Testis (tissue), 2 donors: Measurements from ENCODE around the gene B3GALNT2.

Experiments used
- POLR2A ChIP-seq: fragments of 450-650 bp; IDR thresholded peaks from one replicate; pipeline ENCODE4 v1.6.1; 2017; ENCODE audit warnings: antibody characterized with exemption, mild to moderate bottlenecking, moderate library complexity
- TF ChIP-seq, protein P1 (sequence below), 3 experiments: fragments of 450-650 bp in 2 of 3; fragments of 200-600 bp in 1 of 3; sonication (generic) in 1 of 3; IDR thresholded peaks; one replicate each; pipeline ENCODE4 v1.5.1; 2016 to 2019; ENCODE audit warnings: antibody characterized with exemption in 3 of 3, mild to moderate bottlenecking in 2 of 3, moderate library complexity in 1 of 3

DNA sequence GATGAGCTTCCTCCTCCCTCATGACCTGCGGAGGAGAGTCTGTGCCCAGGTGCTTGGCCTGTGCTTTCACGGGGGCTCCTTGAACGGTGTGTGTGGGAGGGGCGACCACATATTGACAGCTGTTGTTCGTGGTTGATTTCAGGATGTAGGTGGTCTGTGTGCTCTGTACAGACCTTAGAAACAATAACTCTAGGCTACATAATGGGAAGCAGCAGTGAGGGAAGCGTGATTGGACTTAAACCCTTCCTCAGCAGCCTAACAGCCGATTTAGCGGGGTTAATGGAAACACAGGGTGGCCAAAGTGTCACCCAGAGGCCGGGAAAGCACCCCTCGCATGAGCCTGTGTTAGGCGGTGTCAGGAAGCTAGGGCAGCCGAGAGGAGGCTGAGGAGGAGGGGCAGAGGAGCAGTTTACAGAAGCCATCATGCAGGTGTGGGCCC is 81.0 kb downstream of the B3GALNT2 start:
- TF ChIP-seq, protein P1, sequence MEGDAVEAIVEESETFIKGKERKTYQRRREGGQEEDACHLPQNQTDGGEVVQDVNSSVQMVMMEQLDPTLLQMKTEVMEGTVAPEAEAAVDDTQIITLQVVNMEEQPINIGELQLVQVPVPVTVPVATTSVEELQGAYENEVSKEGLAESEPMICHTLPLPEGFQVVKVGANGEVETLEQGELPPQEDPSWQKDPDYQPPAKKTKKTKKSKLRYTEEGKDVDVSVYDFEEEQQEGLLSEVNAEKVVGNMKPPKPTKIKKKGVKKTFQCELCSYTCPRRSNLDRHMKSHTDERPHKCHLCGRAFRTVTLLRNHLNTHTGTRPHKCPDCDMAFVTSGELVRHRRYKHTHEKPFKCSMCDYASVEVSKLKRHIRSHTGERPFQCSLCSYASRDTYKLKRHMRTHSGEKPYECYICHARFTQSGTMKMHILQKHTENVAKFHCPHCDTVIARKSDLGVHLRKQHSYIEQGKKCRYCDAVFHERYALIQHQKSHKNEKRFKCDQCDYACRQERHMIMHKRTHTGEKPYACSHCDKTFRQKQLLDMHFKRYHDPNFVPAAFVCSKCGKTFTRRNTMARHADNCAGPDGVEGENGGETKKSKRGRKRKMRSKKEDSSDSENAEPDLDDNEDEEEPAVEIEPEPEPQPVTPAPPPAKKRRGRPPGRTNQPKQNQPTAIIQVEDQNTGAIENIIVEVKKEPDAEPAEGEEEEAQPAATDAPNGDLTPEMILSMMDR (IDR thresholded peaks at IDR 0.05): no peak
- no peak for TF ChIP-seq POLR2A
